GM19193 (cell line): ENCODE measurements around the gene KIF26A.

Experiments used
- POLR2A ChIP-seq: IDR thresholded peaks from 4 replicates; pipeline ENCODE4 v1.6.1; 2011; ENCODE audit not compliant: insufficient read depth, insufficient read length; ENCODE audit errors: extremely low read depth

KIF26A gene

GRCh38 chr14:104161602-104162367, 23.4 kb downstream of the KIF26A start:
- TF ChIP-seq POLR2A = no peak

GRCh38 chr14:104162495-104162894, 24.1 kb downstream of the KIF26A start:
- TF ChIP-seq POLR2A = no peak

GRCh38 chr14:104163541-104163940, 25.2 kb downstream of the KIF26A start:
- TF ChIP-seq POLR2A = no peak

- no peak for TF ChIP-seq POLR2A
Observed at GRCh38 chr14:104164041-104164440, 25.7 kb downstream of the KIF26A start.

GRCh38 chr14:104164512-104164911, 26.1 kb downstream of the KIF26A start:
- TF ChIP-seq POLR2A = no peak

- no peak for TF ChIP-seq POLR2A
Observed at GRCh38 chr14:104166698-104167097, 28.3 kb downstream of the KIF26A start.

GRCh38 chr14:104168603-104169002, 30.2 kb downstream of the KIF26A start:
- TF ChIP-seq POLR2A = no peak

- TF ChIP-seq POLR2A = no peak
Observed at GRCh38 chr14:104169005-104169698, 30.8 kb downstream of the KIF26A start.

- TF ChIP-seq POLR2A = no peak
Observed at GRCh38 chr14:104169699-104170479, 31.5 kb downstream of the KIF26A start.

- no peak for TF ChIP-seq POLR2A
Observed at GRCh38 chr14:104171029-104171697, 32.8 kb downstream of the KIF26A start.

- TF ChIP-seq POLR2A = no peak
Observed at GRCh38 chr14:104171895-104172294, 33.5 kb downstream of the KIF26A start.

GRCh38 chr14:104172349-104172748, 34.0 kb downstream of the KIF26A start:
- no peak for TF ChIP-seq POLR2A

GRCh38 chr14:104172880-104173279, 34.5 kb downstream of the KIF26A start:
- TF ChIP-seq POLR2A = no peak

GRCh38 chr14:104174051-104174450, 35.7 kb downstream of the KIF26A start:
- TF ChIP-seq POLR2A = no peak

GRCh38 chr14:104175041-104175440, 36.7 kb downstream of the KIF26A start:
- TF ChIP-seq POLR2A = no peak
